OCI-LY7 (cell line): ENCODE results near the gene MESD.

Source experiments
- EZH2phosphoT487 ChIP-seq: fragments of 200-600 bp; sonication (generic); IDR thresholded peaks from 2 replicates; pipeline ENCODE4 v1.6.1; 2018; ENCODE audit warnings: low read depth, borderline replicate concordance, mild to moderate bottlenecking, mixed run types, antibody characterized with exemption, low read length, moderate library complexity, mixed read lengths
- TF ChIP-seq, protein P1 (sequence below): fragments of 200-600 bp; sonication (generic); conservative IDR thresholded peaks from 2 replicates; pipeline ENCODE4 v1.5.1; 2014; ENCODE audit warnings: mild to moderate bottlenecking, antibody characterized with exemption, low read length, moderate library complexity, mixed read lengths

GRCh38 chr15:80950291-80951078 lies 39.1 kb downstream of the MESD start:
- TF ChIP-seq, protein P1, sequence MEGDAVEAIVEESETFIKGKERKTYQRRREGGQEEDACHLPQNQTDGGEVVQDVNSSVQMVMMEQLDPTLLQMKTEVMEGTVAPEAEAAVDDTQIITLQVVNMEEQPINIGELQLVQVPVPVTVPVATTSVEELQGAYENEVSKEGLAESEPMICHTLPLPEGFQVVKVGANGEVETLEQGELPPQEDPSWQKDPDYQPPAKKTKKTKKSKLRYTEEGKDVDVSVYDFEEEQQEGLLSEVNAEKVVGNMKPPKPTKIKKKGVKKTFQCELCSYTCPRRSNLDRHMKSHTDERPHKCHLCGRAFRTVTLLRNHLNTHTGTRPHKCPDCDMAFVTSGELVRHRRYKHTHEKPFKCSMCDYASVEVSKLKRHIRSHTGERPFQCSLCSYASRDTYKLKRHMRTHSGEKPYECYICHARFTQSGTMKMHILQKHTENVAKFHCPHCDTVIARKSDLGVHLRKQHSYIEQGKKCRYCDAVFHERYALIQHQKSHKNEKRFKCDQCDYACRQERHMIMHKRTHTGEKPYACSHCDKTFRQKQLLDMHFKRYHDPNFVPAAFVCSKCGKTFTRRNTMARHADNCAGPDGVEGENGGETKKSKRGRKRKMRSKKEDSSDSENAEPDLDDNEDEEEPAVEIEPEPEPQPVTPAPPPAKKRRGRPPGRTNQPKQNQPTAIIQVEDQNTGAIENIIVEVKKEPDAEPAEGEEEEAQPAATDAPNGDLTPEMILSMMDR, result no peak
- no peak for TF ChIP-seq EZH2phosphoT487
